K562 (cell line): Measurements from ENCODE around the gene SKAP1. TPM values are rescaled to one million over a fixed set of nuclear protein-coding genes. Genes with fewer than 3 reads are reported as not detected.

Experiments
- ATAC-seq: fragments of 200-7000 bp; cut with Tn5 transposase; 3 replicates; pipeline ENCODE4 v1.9.1; 2020; ENCODE audit warnings: moderate library complexity
- BruUV-seq: library from RNA; stranded (reverse); fragments of 400-500 nt; replicated peaks from 2 replicates; lab custom pipeline; 2021; lab: Mats Ljungman, UMichigan
- CTCF ChIA-PET: fragments of 300-600 bp; formaldehyde crosslinking; extraction: SDS; loops from one replicate; lab custom pipeline; 2021; ENCODE audit warnings: low intra/inter-chr PET ratio; lab: Yijun Ruan, JAX
- POLR2A ChIA-PET: fragments of 300-600, 350-650 bp; sonication (Branson Sonifier 250); formaldehyde crosslinking; extraction: SDS; loops from one replicate; lab custom pipeline; 2021; ENCODE audit warnings: antibody characterized with exemption, inconsistent platforms; lab: Yijun Ruan, JAX
- DNase-seq, 4 experiments: peaks; one replicate each; pipeline versions ENCODE4 v3.0.0 to v3.0.0-alpha.2; 2011 to 2018; ENCODE audit warnings: low spot score in 3 of 4, mixed read lengths in 3 of 4; ENCODE audit errors: extremely low read depth in 1 of 4
- FAIRE-seq: peaks from 2 replicates; lab custom pipeline; 2011; peaks lifted over from hg19 to GRCh38; lab: Jason Lieb, UNC
- H2AFZ ChIP-seq: 2 replicates; pipeline ENCODE4 v1.6.0; 2011; ENCODE audit warnings: low read depth, low read length, control low read depth, inconsistent platforms
- H3K27ac ChIP-seq: fragments of 200-600 bp; 3 replicates; pipeline ENCODE4 v1.8.0; 2011; ENCODE audit warnings: low read depth, mild to moderate bottlenecking, control low read depth, inconsistent platforms, low read length, moderate library complexity, mixed read lengths; ENCODE audit errors: extremely low read depth
- H3K27me3 ChIP-seq, 2 experiments: fragments of 300-600 bp in 1 of 2; 2 replicates in 1 of 2; 3 replicates in 1 of 2; pipeline versions ENCODE4 v1.6.0 to v1.8.0; 2011; ENCODE audit warnings: inconsistent platforms in 2 of 2, low read length in 2 of 2, mild to moderate bottlenecking in 1 of 2, mixed read lengths in 1 of 2, moderate library complexity in 1 of 2; ENCODE audit not compliant: control insufficient read depth in 2 of 2, insufficient read depth in 2 of 2
- H3K36me3 ChIP-seq: fragments of 300-600 bp; 3 replicates; pipeline ENCODE4 v1.8.0; 2011; ENCODE audit warnings: mild to moderate bottlenecking, low read length, inconsistent platforms; ENCODE audit not compliant: control insufficient read depth, insufficient read depth
- H3K4me1 ChIP-seq, 2 experiments: fragments of 200-600 bp in 1 of 2; replicated peaks in 1 of 2; 2 replicates in 1 of 2; 3 replicates in 1 of 2; pipeline versions ENCODE4 v1.5.1 to v1.8.0; 2011; ENCODE audit warnings: inconsistent platforms in 2 of 2, low read length in 2 of 2, mild to moderate bottlenecking in 1 of 2, mixed read lengths in 1 of 2, moderate library complexity in 1 of 2; ENCODE audit not compliant: control insufficient read depth in 2 of 2, insufficient read depth in 2 of 2
- H3K4me2 ChIP-seq: 2 replicates; pipeline ENCODE4 v1.6.1; 2011; ENCODE audit warnings: low read length, control low read depth, inconsistent platforms, mixed read lengths; ENCODE audit not compliant: insufficient read depth
- H3K4me3 ChIP-seq: fragments of 200-600 bp; sonication (generic), shearing (Covaris generic); 2 replicates; pipeline ENCODE4 v1.5.1; 2016; ENCODE audit warnings: control low read depth, inconsistent platforms
- H3K79me2 ChIP-seq: fragments of 200-600 bp; 3 replicates; pipeline ENCODE4 v1.8.0; 2011; ENCODE audit warnings: low read length, inconsistent platforms; ENCODE audit not compliant: control insufficient read depth, insufficient read depth
- H3K9ac ChIP-seq, 2 experiments: 2 replicates each; pipeline versions ENCODE4 v1.6.0 to v1.6.1; 2011; ENCODE audit warnings: low read depth in 2 of 2, low read length in 2 of 2, control low read depth in 1 of 2, inconsistent platforms in 1 of 2, mild to moderate bottlenecking in 1 of 2, mixed read lengths in 1 of 2; ENCODE audit not compliant: insufficient read depth in 1 of 2
- H3K9me1 ChIP-seq: one replicate; pipeline ENCODE4 v1.6.0; 2011; ENCODE audit warnings: inconsistent platforms, mild to moderate bottlenecking, low read length, moderate library complexity; ENCODE audit not compliant: control insufficient read depth, insufficient read depth
- H3K9me3 ChIP-seq: replicated peaks from 2 replicates; pipeline ENCODE4 v1.5.1; 2011; ENCODE audit warnings: low read depth, low read length, inconsistent platforms; ENCODE audit not compliant: control insufficient read depth, insufficient read depth
- H4K20me1 ChIP-seq: replicated peaks from 2 replicates; pipeline ENCODE4 v1.6.1; 2011; ENCODE audit warnings: low read length, inconsistent platforms, mixed read lengths; ENCODE audit not compliant: control insufficient read depth, insufficient read depth
- ARID4B ChIP-seq: sonication (generic); formaldehyde crosslinking; IDR thresholded peaks from 2 replicates; pipeline ENCODE4 v1.8.0; 2022; ENCODE audit warnings: mild to moderate bottlenecking, missing genetic modification reagents
- CBX3 ChIP-seq, 2 experiments: IDR thresholded peaks; 1 replicate in 1 of 2; 2 replicates in 1 of 2; pipeline ENCODE4 v1.6.1; 2012; ENCODE audit warnings: inconsistent platforms in 2 of 2, low read length in 2 of 2, borderline replicate concordance in 1 of 2, control low read depth in 1 of 2
- COPS2 ChIP-seq: fragments of 450-650 bp; conservative IDR thresholded peaks from 2 replicates; pipeline ENCODE4 v1.6.1; 2016; ENCODE audit warnings: mild to moderate bottlenecking, moderate library complexity
- FOSL1 ChIP-seq: fragments of 200-800 bp; sonication (Bioruptor generic); conservative IDR thresholded peaks from 2 replicates; pipeline ENCODE4 v1.6.1; 2016; ENCODE audit warnings: missing genetic modification characterization, missing compliant biosample characterization
- FOXP1 ChIP-seq: sonication (generic); formaldehyde crosslinking; IDR thresholded peaks from 2 replicates; pipeline ENCODE4 v1.8.0; 2022; ENCODE audit warnings: mild to moderate bottlenecking, missing genetic modification reagents
- NFATC3 ChIP-seq: fragments of 450-650 bp; IDR thresholded peaks from 2 replicates; pipeline ENCODE4 v1.6.1; 2017; ENCODE audit warnings: mild to moderate bottlenecking
- PKNOX1 ChIP-seq: fragments of 450-650 bp; IDR thresholded peaks from 2 replicates; pipeline ENCODE4 v1.6.1; 2016
- SPI1 ChIP-seq: IDR thresholded peaks from 2 replicates; pipeline ENCODE4 v1.6.1; 2011; ENCODE audit warnings: low read depth, low read length, control low read depth, borderline replicate concordance
- WGBS: fragments of 100-300 bp; shearing (Covaris generic); methylation state at CpG from one replicate; pipeline ENCODE4 v1.1.6; 2016; ENCODE audit warnings: low coverage, mixed read lengths; ENCODE audit not compliant: insufficient coverage; ENCODE audit errors: missing lambda C conversion rate; 5-methylcytosine and 5-hydroxymethylcytosine counted together
- in situ Hi-C: fragments of 300-500 bp; cut with MboI; formaldehyde crosslinking; loops from 4 replicates; pipeline ENCODE4 v1.15.0; 2018; ENCODE audit warnings: inconsistent platforms, mixed read lengths
- intact Hi-C: fragments of 100-400 bp; cut with micrococcal nuclease; formaldehyde crosslinking; loops from 2 replicates; pipeline ENCODE4 v1.14.2; 2022
- polyA plus RNA-seq, 8 experiments: library from polyadenylated mRNA; depleted of rRNA in 4 of 8; stranded (reverse) in 5 of 8; unstranded in 3 of 8; fragments of >200 nt; fragmentation: Nextera tagmentation in 2 of 8; fragmentation: Illumina TruSeq in 1 of 8; extraction: Ambion mirVana in 2 of 8; extraction: Trizol in 1 of 8; gene quantifications; 2 replicates each; pipeline versions ENCODE4 v1.2.1 to v1.2.3, GENCODE V29; 2011 to 2014; ENCODE audit warnings: inconsistent platforms in 1 of 8, missing spikeins in 1 of 8
- total RNA-seq, 7 experiments: library from RNA; depleted of rRNA in 6 of 7; stranded (reverse); fragments of >200 nt in 6 of 7; fragmentation: Illumina TruSeq in 2 of 7; extraction: Trizol in 2 of 7; gene quantifications; 2 replicates each; pipeline versions ENCODE4 v1.2.1 to v1.2.3, GENCODE V29; 2011 to 2021; ENCODE audit warnings: low replicate concordance in 1 of 7

SKAP1 gene
- total and polyA plus RNA-seq, 9 of the 15 experiments (the other 6 are each of a cell fraction or from before 2014, with no cell fraction given): 0.06 to 0.80 (median 0.10) TPM; not detected in 4

DNA sequence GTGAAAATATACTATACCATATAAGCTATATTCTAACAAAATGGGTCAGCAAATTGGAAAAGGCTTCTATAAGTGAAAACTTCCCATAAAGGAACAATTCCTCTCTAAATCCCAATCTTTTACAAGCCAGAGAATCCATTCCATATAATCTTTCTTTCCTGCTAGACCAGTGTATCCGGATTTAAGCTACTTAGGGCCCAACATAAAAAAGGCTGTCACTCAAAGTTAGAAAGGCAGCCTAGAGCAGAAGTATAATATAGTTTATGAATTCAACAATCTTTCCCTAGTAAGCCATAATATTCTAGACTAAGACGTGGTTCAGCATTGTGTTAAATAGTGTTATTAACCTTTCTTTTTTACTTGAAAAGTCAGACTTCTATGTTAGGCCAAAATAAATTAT, 93.0 kb downstream of the SKAP1 start:
- Histone ChIP-seq H3K27me3 (no peaks in the 10 kb centered on the region), H3K79me2 (no peaks in the 10 kb centered on the region), H3K36me3 (no peaks in the 10 kb centered on the region), H3K9me3 (no peaks in the 10 kb centered on the region), H3K4me3 (no peak overlapping the region), H3K4me2 (no peak overlapping the region), H4K20me1 (no peaks in the 10 kb centered on the region), H3K4me1 (no peaks in the 10 kb centered on the region), H3K9me1 (no peaks in the 10 kb centered on the region), H3K27ac (no peak overlapping the region), H3K9ac (no peak overlapping the region), H2AFZ (no peak overlapping the region)
- no peak for DNase-seq
- WGBS: 10% methylated on average over 2 of the region's 2 CpGs
- ChIA-PET POLR2A (interaction anchor here (1.4 to 1.9 kb wide), 2 partner anchors 252 to 254 kb away, joined by 3 to 6 read pairs; no protein-coding TSS in a partner anchor), CTCF (no interaction called here)
- TF ChIP-seq ARID4B (no peak), CBX3 (IDR thresholded peaks at IDR 0.05; ENCODE audit: borderline replicate concordance in 1 of 2, low read length in 2 of 2) (no peak), FOSL1 (no peak), NFATC3 (no peak), SPI1 (no peak), FOXP1 (CRISPR knock-in tag) (no peak), PKNOX1 (peak; percentile 69), COPS2 (no peak)
- in situ Hi-C loops (loop anchor here (5.0 kb wide), 1 partner anchor 255 kb away; the partner anchor contains the start of genes HOXB3 and HOXB5), intact Hi-C loops (loop anchor here (1.0 to 5.0 kb wide), 3 partner anchors 37 to 185 kb away; no protein-coding TSS in a partner anchor)
- no peak for FAIRE-seq
- no TSS peak for BruUV-seq
- ATAC-seq: no peak
